GM18909 (cell line): ENCODE data around the gene DPF3.
"Not testable (repeated sequence)": the region's sequence is repeated elsewhere in the genome, so short reads cannot be mapped to it uniquely, and the experiment has no call there.

ENCODE experiments used
- ATAC-seq: cut with Tn5 transposase; IDR thresholded peaks from one replicate; pipeline ENCODE4 v1.9.1; 2021; ENCODE audit warnings: mild to moderate bottlenecking; ENCODE audit not compliant: unreplicated experiment, poor library complexity

Gene DPF3

GRCh38 chr14:72881543-72881942 lies 12.4 kb downstream of the DPF3 start:
- ATAC-seq = no peak

- ATAC-seq = no peak
Observed at GRCh38 chr14:72880820-72881219, 13.1 kb downstream of the DPF3 start.

- no peak for ATAC-seq
Observed at GRCh38 chr14:72880164-72880563, 13.7 kb downstream of the DPF3 start.

DNA sequence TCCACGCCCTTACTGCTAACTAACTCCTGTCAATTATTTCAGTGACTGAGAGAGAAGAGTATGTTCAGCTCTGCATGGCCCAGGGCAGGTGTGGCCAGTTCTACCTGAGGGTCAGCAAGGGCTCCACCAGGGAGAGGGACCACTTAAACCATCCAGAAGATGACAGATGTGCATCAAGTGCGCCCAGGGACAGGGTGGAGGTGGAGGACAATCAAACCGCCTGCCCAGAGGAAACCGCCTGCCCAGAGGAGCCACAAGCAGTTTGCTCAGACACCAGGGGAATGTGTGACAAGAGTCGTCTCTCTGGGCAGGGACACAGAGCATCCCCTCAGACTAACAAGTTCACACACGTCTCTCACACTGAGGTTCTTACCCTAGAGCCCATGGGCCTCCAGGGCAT lies 14.5 kb downstream of the DPF3 start:
- ATAC-seq = no peak

DNA sequence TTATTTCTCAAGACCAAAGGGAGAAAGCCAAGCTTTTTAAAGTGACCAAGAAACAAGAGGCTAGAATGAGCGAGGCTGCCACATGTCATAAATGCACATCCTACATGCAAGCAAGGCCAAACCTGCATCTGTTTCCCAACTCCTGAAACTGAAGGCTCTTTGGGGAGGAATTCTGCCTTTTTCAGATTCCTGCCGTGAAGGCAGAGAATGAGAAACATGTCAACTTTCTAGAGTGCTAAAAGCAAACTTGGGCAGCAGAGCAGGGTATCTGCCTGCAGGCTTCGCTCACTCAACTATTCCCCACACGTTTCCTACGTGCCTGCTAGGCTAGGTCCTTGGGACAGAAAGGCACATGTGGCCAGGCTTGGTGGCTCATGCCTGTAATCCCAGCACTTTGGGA lies 15.2 kb downstream of the DPF3 start:
- ATAC-seq = no peak

DNA sequence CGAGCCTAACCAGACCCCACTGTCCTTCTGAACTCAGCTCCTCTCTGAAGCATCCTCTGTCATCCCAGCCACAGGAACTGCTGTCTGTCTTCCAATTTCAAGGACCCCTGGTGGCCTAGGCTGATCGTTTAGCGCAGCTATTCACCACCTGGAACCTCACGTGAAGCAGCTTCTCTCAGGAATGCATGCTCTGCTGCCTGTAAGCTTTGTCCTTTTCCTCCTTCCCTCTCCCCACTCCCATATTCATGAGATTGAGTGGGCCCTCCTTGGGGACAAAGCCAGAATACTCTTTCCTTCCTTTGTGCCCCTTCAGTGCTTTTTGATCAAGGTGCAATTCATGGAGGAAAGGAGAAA lies 17.2 kb downstream of the DPF3 start:
- ATAC-seq = no peak

- no peak for ATAC-seq
Observed at GRCh38 chr14:72876005-72876709, 17.7 kb downstream of the DPF3 start.

DNA sequence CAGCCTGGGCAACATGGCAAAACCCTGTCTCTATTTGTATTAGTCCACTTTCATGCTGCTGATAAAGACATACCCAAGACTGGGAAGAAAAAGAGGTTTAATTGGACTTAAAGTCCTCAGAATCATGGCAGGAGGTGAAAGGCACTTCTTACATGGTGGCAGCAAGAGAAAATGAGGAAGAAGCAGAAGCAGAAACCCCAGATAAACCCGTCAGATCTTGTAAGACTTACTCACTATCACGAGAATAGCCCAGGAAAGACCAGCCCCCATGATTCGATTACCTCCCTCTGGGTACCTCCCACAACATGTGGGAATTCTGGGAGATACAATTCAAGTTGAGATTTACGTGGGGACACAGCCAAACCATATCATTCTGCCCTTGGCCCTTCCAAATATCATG lies 23.0 kb downstream of the DPF3 start:
- not testable (repeated sequence) for ATAC-seq

DNA sequence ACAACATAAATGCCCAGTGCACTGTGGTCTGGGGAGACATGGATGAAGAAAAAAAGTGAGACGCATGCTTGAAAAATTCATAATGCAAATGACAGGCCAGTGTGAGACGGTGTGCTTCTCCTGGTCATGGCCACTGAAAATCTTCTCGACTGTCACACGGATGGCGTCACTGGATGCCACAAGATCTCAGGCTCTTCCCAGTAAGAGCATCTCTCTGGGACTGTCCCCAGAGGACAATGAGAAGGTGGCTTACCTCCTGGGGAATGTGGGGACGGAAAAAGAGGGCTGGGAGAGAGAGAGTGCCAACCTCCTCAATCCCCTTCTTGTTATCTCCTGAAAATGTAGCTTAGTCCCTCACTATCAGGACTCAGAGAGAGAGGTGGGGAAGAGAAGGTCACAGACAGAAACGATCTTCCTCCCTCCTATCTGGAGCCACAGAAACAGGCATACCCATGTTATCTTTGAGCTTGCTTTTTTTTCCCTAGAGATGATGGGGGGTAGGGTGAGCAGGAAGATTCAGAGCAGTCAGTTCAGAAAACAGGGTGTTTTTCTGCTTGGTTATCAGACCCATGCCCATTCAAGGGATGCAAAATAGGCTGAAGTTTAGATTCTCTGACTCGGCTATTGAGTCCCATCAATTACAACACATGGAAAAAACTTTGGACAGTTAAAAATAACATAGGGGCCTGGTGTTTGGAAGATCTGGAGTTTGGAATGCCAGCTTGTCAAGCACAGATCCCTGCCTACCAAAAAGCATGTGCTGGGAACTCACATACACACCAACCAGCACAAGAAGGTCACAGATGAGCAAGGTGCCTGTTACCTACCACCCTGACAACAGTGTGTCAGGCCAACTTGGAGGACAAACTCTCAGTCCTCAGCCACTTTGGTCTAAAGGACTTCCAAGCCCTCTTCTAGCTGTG lies 24.2 kb downstream of the DPF3 start:
- no peak for ATAC-seq

- no peak for ATAC-seq
Observed at GRCh38 chr14:72868500-72868899, 25.4 kb downstream of the DPF3 start.

DNA sequence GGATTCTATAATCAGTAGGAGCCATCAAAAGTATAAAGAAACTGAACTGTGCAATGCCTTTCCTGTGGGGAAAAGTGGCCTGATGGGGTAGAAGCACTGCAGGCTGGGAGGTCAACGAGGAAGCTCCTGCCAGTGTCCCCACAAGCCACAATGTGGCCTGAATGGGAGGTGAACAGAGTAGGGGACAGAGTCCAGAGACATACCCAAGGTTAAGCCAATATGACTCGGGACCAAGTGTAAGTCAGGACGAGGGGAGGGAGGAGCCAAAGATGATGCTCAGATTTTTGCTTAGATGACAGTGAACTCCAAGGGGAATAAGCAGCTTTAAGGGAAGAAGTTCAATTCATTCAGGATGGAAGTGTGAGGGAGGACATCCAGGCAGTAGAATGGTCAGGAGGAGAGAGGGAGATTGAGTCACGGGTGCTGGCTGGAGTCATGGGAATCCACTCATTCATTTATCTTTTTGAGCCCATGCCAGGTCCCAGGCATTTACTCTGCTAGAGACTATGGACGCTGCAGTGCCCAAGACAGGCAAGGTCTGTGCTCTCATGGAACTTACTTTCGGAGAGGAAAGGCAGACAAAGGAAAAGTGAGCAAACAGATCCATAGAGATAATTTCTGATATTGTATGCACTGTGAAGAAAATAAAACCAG lies 29.1 kb downstream of the DPF3 start:
- no peak for ATAC-seq

- ATAC-seq = no peak
Observed at GRCh38 chr14:72863216-72864006, 30.5 kb downstream of the DPF3 start.

GRCh38 chr14:72856530-72857266 lies 37.2 kb downstream of the DPF3 start:
- ATAC-seq = no peak

GRCh38 chr14:72855913-72856312 lies 38.0 kb downstream of the DPF3 start:
- ATAC-seq = no peak

DNA sequence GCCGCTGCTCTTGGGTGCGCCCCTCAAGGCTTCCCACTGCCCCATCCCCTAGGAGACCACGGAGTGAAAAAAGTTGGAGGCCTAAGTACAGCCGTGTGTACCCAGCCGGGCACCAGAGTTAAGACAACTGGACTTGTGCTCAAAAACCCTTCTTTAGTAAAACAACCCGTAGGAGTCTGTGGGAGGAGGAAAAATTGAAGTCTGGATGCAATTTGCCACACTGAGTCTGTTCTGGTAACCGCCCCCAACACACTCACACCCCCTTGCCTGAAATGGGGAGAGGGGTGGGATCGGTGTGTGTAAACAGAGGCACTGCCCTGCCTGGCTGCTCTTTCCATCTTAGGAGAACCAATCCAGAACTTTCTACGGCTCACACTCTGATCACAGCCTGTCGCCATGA lies 41.7 kb downstream of the DPF3 start:
- ATAC-seq = no peak

GRCh38 chr14:72851635-72852034 lies 42.3 kb downstream of the DPF3 start:
- no peak for ATAC-seq

DNA sequence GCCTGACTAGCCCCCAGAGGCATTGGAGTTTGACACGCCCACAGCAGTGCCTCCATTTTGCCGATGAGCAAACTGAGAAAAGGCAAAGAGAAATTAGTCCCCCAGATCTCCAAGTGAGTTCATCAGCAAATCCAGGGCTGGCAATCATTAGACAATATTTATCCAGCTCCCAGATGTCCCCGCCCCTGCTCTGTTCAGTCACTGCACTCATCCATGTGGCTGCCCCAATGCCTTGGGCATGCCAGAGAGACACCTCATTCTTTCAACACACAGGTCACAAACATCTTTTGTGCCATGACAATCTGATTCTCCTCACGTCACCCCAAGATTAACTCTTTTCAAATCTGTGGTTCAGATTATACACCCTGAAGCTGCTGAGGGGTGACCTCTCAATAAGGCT lies 43.5 kb downstream of the DPF3 start:
- no peak for ATAC-seq

- ATAC-seq = no peak
Observed at GRCh38 chr14:72849222-72849621, 44.7 kb downstream of the DPF3 start.

DNA sequence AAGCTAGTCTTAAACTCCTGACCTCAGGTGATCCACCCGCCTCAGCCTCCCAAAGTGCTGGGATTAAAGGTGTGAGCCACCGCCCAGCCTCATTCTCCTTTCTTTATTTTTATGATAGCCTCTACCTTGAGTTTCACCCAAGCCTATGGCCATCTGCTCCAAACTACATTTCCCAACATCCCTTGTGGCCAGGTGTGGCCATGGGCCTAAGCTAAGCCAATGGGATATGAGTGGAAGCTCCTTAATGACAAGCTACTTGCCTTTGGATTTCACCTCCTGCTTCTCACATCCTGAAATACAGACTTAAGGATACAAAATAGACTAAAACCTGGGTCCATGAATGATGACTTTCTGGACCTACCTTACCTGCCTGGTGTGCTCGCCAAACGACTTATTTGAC lies 46.2 kb downstream of the DPF3 start:
- no peak for ATAC-seq

DNA sequence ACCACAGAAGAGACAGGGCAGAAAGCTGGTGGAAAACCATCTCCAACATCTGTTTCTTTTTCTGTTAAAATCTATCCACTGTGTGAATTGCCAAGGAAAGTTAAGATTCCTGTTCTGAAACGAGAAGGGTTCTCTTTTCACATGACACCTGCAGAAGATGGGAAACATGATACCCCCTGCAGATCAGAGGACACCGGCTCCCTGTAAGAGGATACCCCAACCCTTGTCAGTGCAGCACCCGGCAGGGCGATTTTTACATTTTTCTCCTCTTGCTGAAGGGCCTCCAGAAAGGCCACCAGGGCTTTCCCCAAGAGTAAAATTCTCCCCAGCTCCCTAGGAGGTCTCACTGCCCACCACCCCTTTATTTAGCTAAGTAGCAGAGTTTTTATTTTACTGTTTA lies 48.2 kb downstream of the DPF3 start:
- ATAC-seq = no peak
